Type B pancreatic cell (in vitro differentiated cells): ENCODE results near the gene AOPEP. TPM values are rescaled to one million over a fixed set of nuclear protein-coding genes. Genes with fewer than 3 reads are reported as not detected.
"Not testable (repeated sequence)": the region's sequence is repeated elsewhere in the genome, so short reads cannot be mapped to it uniquely, and the experiment has no call there.

Source experiments
- DNase-seq: peaks from one replicate; pipeline ENCODE4 v3.0.0; 2021; ENCODE audit warnings: mixed read lengths; ENCODE audit not compliant: unreplicated experiment; ENCODE audit errors: extremely low spot score
- H3K27ac Mint-ChIP-seq: 2 replicates; pipeline ENCODE4 v1.8.0; 2021; ENCODE audit warnings: mild to moderate bottlenecking, mixed read lengths
- H3K27me3 Mint-ChIP-seq: 2 replicates; pipeline ENCODE4 v1.8.0; 2021; ENCODE audit warnings: mixed read lengths
- H3K36me3 Mint-ChIP-seq: 2 replicates; pipeline ENCODE4 v1.8.0; 2021; ENCODE audit warnings: mixed read lengths
- H3K4me1 Mint-ChIP-seq: one replicate; pipeline ENCODE4 v1.8.0; 2021; ENCODE audit warnings: mixed read lengths; ENCODE audit not compliant: unreplicated experiment
- H3K4me3 Mint-ChIP-seq: 2 replicates; pipeline ENCODE4 v1.8.0; 2021; ENCODE audit warnings: mild to moderate bottlenecking, mixed read lengths
- H3K9me3 Mint-ChIP-seq: 2 replicates; pipeline ENCODE4 v1.8.0; 2021; ENCODE audit warnings: mixed read lengths
- total RNA-seq: library from RNA; stranded (reverse); gene quantifications from 2 replicates; pipeline ENCODE4 v1.2.1, GENCODE V29; 2021; ENCODE audit warnings: low replicate concordance
- TF ChIP-seq, protein P1 (sequence below): fragments of 200-600 bp; sonication (generic); conservative IDR thresholded peaks from 2 replicates; pipeline ENCODE4 v1.5.0; 2021; ENCODE audit warnings: antibody characterized with exemption, mild to moderate bottlenecking

Gene AOPEP
- total RNA-seq, 1 donor from 2014 or later: 89.3 TPM

- Mint-ChIP-seq H3K36me3 (peaks cover 20% of the 10 kb centered on the region), H3K4me1 (peaks cover 48% of the 10 kb centered on the region), H3K27me3 (no peaks in the 10 kb centered on the region), H3K27ac (peak overlapping the region; percentile 90), H3K9me3 (no peaks in the 10 kb centered on the region), H3K4me3 (peak overlapping the region; percentile 62)
- TF ChIP-seq, protein P1, sequence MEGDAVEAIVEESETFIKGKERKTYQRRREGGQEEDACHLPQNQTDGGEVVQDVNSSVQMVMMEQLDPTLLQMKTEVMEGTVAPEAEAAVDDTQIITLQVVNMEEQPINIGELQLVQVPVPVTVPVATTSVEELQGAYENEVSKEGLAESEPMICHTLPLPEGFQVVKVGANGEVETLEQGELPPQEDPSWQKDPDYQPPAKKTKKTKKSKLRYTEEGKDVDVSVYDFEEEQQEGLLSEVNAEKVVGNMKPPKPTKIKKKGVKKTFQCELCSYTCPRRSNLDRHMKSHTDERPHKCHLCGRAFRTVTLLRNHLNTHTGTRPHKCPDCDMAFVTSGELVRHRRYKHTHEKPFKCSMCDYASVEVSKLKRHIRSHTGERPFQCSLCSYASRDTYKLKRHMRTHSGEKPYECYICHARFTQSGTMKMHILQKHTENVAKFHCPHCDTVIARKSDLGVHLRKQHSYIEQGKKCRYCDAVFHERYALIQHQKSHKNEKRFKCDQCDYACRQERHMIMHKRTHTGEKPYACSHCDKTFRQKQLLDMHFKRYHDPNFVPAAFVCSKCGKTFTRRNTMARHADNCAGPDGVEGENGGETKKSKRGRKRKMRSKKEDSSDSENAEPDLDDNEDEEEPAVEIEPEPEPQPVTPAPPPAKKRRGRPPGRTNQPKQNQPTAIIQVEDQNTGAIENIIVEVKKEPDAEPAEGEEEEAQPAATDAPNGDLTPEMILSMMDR: no peak
- DNase-seq: no peak
Measured at GRCh38 chr9:94952565-94953373, 226.3 kb downstream of the AOPEP start.

DNA sequence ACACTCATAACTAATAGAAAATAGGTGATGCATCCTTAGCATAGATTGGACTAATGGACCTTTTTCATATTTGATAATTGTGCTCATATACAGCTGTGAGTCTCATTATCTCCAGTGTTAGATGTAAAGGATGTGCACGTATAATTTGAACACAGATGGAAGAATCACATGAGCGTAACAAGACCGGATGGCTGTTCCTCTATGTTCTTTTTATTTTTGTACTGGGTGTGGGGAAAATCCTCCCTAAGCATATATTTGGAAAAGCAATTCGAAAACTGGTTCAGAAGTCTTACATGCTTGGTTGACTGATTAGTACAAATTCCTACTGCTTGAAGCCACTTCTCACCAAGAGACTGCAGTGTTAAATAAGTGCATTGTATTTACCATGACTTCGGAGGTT lies 230.2 kb downstream of the AOPEP start:
- no peak overlapping the region for H3K4me3 Mint-ChIP-seq
- TF ChIP-seq, protein P1: no peak
- no peaks in the 10 kb centered on the region for H3K9me3 Mint-ChIP-seq
- peak overlapping the region; percentile 47 for H3K27ac Mint-ChIP-seq
- DNase-seq: no peak
- no peaks in the 10 kb centered on the region for H3K27me3 Mint-ChIP-seq
- peaks cover 25% of the 10 kb centered on the region for H3K36me3 Mint-ChIP-seq
- H3K4me1 Mint-ChIP-seq: peaks cover 15% of the 10 kb centered on the region

DNA sequence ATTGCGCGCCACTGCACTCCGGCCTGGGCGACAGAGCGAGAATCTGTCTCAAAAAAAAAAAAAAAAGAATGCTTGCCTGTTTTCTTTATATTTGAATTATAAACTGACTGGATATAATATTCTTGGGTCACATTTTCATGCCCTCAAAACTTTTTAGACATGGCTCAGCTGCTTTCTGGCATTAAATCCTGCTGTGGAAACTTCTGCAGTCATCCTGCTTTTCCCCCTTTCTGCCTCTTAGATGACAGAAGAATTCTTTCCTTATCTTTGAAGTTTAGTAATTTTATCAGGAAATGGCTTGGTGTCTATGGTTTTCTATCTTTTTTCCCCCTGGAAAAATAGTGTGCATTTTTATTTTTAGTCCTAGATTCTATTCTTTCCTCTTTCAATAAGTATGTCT lies 234.5 kb downstream of the AOPEP start:
- no peaks in the 10 kb centered on the region for H3K9me3 Mint-ChIP-seq
- DNase-seq: no peak
- no peak overlapping the region for H3K4me3 Mint-ChIP-seq
- no peak overlapping the region for H3K27ac Mint-ChIP-seq
- no peaks in the 10 kb centered on the region for H3K27me3 Mint-ChIP-seq
- TF ChIP-seq, protein P1: no peak
- H3K4me1 Mint-ChIP-seq: peaks cover 9% of the 10 kb centered on the region
- H3K36me3 Mint-ChIP-seq: peaks cover 32% of the 10 kb centered on the region

GRCh38 chr9:94961870-94962269 lies 235.4 kb downstream of the AOPEP start:
- peaks cover 9% of the 10 kb centered on the region for H3K4me1 Mint-ChIP-seq
- TF ChIP-seq, protein P1: no peak
- H3K27ac Mint-ChIP-seq: no peak overlapping the region
- H3K36me3 Mint-ChIP-seq: peaks cover 23% of the 10 kb centered on the region
- H3K4me3 Mint-ChIP-seq: no peak overlapping the region
- no peaks in the 10 kb centered on the region for H3K27me3 Mint-ChIP-seq
- no peaks in the 10 kb centered on the region for H3K9me3 Mint-ChIP-seq
- DNase-seq: no peak

- Mint-ChIP-seq H3K4me1 (peaks cover 22% of the 10 kb centered on the region), H3K36me3 (peaks cover 29% of the 10 kb centered on the region)
- DNase-seq, H3K27ac Mint-ChIP-seq, H3K9me3 Mint-ChIP-seq, H3K27me3 Mint-ChIP-seq, H3K4me3 Mint-ChIP-seq: not testable (repeated sequence)
Measured at GRCh38 chr9:94965631-94966030, 239.1 kb downstream of the AOPEP start.

DNA sequence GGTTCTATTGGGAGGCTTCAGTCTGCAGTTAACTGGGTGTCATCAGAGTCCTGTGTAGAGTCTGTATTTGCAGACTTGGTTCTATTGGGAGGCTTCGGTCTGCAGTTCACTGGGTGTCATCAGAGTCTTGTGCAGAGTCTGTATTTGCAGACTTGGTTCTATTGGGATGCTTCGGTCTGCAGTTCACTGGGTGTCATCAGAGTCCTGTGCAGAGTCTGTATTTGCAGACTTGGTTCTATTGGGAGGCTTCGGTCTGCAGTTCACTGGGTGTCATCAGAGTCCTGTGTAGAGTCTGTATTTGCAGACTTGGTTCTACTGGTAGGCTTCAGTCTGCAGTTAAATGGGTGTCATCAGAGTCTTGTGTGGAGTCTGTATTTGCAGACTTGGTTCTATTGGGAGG lies 239.5 kb downstream of the AOPEP start:
- not testable (repeated sequence) for H3K27ac Mint-ChIP-seq, H3K9me3 Mint-ChIP-seq, DNase-seq, H3K4me3 Mint-ChIP-seq, H3K27me3 Mint-ChIP-seq
- H3K4me1 Mint-ChIP-seq: peaks cover 26% of the 10 kb centered on the region
- H3K36me3 Mint-ChIP-seq: peaks cover 29% of the 10 kb centered on the region
